ENCODE results near the gene JUND.

Gene JUND

GRCh38 chr19:18284712-18285360, 3.4 kb upstream of the JUND start:
- TF ChIP-seq CTCF (IDR thresholded peaks at IDR 0.05; ENCODE audit: borderline replicate concordance, control extremely low read depth, extremely low read depth, insufficient read depth, missing control alignments): no peak
- in situ Hi-C loops (cut with MboI; ENCODE audit: low sequenced_read_pairs, unreplicated experiment): no loop called here
- peak; percentile 55 for DNase-seq (ENCODE audit: low spot score)

GRCh38 chr19:18283338-18283737, 1.9 kb upstream of the JUND start:
- DNase-seq (ENCODE audit: low spot score): no peak
- TF ChIP-seq CTCF (IDR thresholded peaks at IDR 0.05; ENCODE audit: borderline replicate concordance, control extremely low read depth, extremely low read depth, insufficient read depth, missing control alignments): no peak
- in situ Hi-C loops (cut with MboI; ENCODE audit: low sequenced_read_pairs, unreplicated experiment): no loop called here

- in situ Hi-C loops (cut with MboI; ENCODE audit: low sequenced_read_pairs, unreplicated experiment): no loop called here
- no peak for DNase-seq (ENCODE audit: low spot score)
- no peak for TF ChIP-seq CTCF (IDR thresholded peaks at IDR 0.05; ENCODE audit: borderline replicate concordance, control extremely low read depth, extremely low read depth, insufficient read depth, missing control alignments)
Measured at GRCh38 chr19:18282788-18283141, 1.3 kb upstream of the JUND start.

GRCh38 chr19:18282021-18282787, 782 bp upstream of the JUND start:
- no peak for DNase-seq (ENCODE audit: low spot score)
- in situ Hi-C loops (cut with MboI; ENCODE audit: low sequenced_read_pairs, unreplicated experiment): no loop called here
- TF ChIP-seq CTCF (IDR thresholded peaks at IDR 0.05; ENCODE audit: borderline replicate concordance, control extremely low read depth, extremely low read depth, insufficient read depth, missing control alignments): no peak

GRCh38 chr19:18280247-18281081, 958 bp downstream of the JUND start:
- TF ChIP-seq CTCF (IDR thresholded peaks at IDR 0.05; ENCODE audit: borderline replicate concordance, control extremely low read depth, extremely low read depth, insufficient read depth, missing control alignments): no peak
- in situ Hi-C loops (cut with MboI; ENCODE audit: low sequenced_read_pairs, unreplicated experiment): no loop called here
- peak; percentile 82 for DNase-seq (ENCODE audit: low spot score)

- TF ChIP-seq CTCF (IDR thresholded peaks at IDR 0.05; ENCODE audit: borderline replicate concordance, control extremely low read depth, extremely low read depth, insufficient read depth, missing control alignments): peak; percentile 82
- in situ Hi-C loops (cut with MboI; ENCODE audit: low sequenced_read_pairs, unreplicated experiment): loop anchor here (5.0 kb wide), 1 partner anchor 48 kb away; no protein-coding TSS in a partner anchor
- peak; percentile 98 for DNase-seq (ENCODE audit: low spot score)
Measured at GRCh38 chr19:18279516-18280246, 1.7 kb downstream of the JUND start.
